SIG-M5 treated with dmso at 0.1 percent for 504 hours (cell line): ENCODE measurements around the gene ADARB1.
A peak's percentile ranks its signal among the peaks of the same experiment; 100 is the strongest.

ENCODE experiments used
- DNase-seq: peaks from one replicate; lab custom pipeline; 2025; ENCODE audit not compliant: unreplicated experiment; lab: John Stamatoyannopoulos, UW

The ADARB1 gene

DNA sequence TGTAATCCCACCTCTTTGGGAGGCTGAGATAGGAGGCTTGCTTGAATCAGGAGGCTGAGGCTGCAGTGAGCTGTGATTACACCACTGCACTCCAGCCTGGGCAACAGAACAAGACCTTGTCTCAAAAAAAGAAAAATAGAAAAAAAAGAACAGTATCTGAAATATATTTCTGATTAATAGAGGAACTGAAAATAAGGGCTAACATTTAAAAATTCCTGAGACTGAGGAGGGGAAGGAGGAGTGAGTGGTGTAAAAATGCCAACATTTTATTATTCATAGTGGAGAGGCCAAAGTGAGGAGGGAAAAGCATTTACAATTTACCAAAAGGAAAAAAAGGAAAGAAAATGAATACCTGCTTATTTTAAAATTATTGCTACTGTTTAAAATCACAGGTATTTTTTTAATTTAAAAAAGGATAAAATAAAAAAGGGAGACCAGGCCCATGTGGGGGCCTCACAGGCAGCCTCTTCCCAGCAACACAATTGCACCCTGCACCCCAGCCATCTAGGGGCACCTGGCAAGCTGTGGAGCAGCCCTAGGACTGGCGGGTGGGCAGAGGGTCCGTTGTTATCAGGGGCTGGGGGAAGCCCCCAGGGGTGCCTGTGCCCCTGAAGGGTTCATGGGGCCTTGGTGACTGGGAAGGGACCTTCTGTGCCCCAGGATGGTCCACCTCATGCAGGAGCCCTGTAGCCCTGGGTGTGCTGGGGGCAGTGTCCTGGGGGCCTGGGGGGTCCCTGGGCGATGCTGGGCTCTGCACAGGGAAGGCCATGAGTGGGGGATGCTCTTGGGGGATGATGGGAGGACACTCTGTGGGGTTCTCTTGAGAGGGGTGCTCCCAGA, 34.8 kb upstream of the ADARB1 start:
- no peak for DNase-seq

- DNase-seq, result no peak
Observed at GRCh38 chr21:45040157-45040711, 34.1 kb upstream of the ADARB1 start.

- no peak for DNase-seq
Observed at GRCh38 chr21:45040739-45041138, 33.6 kb upstream of the ADARB1 start.

DNA sequence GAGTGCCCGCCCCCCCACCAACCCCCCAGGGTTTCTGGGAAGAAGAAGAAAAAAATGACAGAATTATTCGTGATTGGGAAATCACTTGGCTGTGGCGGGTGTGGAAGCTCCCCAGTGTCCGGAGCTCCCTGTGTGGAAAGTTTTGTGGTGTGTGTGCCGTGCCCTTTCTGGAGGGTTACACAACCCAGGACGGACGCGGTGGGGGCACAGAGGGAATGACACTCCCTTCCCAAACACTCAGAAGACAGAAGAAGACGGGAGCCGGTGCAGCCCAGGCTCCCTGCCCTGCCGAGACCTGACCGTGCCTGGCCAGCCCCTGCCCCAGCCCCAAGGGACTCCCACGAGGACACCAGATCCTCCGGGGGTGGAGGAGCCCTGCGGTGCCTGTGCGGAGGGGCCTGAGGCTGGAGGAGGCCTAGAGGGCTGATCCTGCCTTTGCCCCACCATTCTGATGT, 33.0 kb upstream of the ADARB1 start:
- DNase-seq, result peak; percentile 88

GRCh38 chr21:45041984-45042663, 32.3 kb upstream of the ADARB1 start:
- DNase-seq, result no peak

GRCh38 chr21:45042664-45043161, 31.7 kb upstream of the ADARB1 start:
- DNase-seq, result no peak

DNA sequence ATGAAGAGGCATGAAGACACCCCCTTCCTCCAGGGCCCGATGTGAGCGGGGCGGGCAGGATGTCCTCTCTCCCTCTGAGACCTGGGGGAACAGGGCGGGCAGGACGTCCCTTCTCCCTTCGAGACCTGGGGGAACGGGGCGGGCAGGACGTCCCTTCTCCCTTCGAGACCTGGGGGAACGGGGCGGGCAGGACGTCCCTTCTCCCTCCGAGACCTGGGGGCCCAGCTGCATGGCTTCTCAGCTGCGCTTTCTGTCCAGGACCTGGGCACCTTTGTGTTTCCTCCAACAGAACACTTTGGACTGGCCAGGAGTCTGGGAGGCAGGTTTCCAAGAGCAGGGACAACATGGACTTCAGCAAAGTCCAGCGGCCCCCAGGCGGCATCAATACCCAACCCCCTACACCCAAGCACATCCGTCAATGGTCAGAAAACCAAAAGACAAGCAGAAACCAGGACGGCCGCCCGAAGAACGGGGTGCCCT, 30.8 kb upstream of the ADARB1 start:
- DNase-seq, result no peak

DNA sequence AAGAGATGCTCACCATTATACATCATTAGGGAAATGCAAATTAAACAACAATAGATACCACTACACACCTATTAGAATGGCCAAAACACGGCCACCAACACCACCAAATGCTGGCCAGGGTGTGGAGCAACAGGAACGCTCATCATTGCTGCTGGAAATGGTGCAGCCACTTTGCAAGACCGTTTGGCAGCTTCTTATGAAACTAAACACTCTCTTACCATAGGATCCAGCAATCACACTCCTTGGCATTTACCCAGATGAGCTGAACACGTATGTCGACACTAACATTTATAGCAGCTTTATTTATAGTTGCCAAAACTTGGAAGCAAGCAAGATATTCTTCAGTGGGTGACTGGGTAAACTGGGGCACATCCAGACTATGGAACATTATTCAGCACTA, 28.9 kb upstream of the ADARB1 start:
- no peak for DNase-seq

- DNase-seq, result no peak
Observed at GRCh38 chr21:45047257-45047656, 27.1 kb upstream of the ADARB1 start.

GRCh38 chr21:45048026-45048698, 26.2 kb upstream of the ADARB1 start:
- DNase-seq, result no peak

DNA sequence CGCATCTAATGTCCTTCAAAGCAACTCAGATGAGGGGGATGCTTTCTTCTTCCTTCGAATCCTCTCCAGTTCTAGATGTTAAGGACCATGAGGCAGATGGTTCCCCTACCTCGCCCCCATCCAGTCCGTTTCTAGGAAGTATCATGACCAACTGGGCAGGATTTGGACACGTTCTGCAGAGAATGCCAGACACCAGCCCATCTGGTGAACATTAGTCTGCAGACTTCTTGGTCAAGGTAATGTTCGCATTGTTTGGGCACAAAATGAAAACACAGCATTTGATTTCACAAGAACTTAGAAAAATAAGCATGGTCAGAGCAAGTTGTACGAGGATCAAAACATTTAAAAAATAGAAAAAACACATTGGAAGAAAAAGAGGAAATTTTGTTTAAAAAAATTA, 25.4 kb upstream of the ADARB1 start:
- no peak for DNase-seq

DNA sequence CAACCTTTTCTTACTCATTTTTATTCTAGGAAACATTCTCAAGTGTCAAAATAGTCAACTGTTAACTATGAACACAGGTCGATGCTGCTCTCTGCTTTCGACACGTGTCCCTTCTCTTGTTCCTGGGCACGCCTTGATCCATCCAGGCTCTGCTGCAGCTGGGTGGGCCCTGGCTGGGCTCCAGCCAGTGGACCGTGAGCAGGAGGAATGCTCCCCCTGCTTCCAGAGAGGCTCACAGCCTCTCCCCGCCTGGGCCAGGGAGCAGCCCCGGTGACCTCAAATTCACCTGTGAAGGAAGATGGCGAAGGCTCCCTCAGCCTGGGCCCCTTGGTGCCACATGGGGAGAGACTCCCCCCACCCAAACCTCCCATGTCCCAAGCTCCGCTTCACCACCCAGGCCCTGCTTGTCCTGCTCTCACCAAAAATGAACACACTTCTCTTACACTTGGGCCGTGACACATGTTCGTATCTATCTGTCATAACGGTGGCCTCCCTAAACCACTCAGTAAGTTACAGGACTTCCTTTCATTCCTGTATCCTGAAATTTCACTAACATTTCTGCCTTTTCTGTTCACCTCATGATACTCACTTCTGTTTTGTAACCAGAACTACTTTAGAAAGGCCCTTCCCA, 24.6 kb upstream of the ADARB1 start:
- DNase-seq, result no peak

DNA sequence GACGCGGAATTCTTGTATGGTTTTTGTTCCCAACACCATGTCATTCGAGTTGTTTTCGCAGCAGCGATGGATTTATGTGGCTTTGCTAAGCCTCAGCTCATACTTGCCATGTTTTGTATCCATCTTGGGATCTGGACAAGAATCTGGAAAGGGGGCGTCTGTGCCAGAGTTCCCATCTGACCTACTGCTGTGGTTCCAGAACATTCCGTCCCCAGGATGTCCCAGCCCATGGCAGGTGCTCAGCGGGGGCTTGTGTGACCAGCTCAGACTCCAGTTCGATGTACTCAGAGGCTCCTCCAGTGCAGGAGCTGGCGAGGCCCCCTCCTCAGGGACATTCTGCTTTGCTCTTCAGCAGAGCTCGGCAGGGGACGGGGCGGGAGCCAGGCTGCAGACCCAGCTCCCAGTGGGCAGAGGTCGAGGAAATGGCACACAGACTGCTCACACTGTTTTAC, 24.0 kb upstream of the ADARB1 start:
- no peak for DNase-seq

DNA sequence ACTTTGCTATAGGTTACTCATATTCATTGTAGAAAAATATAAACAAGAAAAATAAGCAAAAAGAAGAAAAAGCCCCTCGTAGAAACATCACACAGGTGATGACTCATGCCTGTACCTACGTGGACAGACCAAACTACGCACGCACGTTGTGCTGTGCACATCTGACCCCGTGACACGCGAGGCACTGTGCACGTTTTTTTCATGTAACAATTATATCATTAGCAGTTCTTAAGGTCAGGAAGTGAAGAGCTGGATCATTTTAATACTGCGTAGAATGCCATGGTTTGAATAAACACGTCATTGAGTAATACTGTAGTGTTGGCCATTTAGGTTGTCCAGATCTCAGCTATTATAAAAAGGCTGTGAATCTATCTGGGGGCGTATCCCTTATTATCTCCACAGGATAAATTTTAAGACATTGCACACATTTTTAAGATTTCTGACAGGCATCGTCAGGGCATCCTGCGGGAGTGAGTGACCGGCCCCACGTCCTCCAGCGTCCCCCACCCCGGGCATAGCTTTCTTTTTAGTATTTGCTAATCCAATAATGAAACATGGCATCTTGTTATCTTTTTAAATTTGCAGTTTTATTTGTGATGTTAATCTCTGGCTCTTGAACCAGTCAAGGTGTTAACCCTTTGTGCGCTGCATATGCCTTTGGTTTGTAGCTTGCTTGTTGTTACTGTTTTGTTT, 23.4 kb upstream of the ADARB1 start:
- DNase-seq, result no peak

DNA sequence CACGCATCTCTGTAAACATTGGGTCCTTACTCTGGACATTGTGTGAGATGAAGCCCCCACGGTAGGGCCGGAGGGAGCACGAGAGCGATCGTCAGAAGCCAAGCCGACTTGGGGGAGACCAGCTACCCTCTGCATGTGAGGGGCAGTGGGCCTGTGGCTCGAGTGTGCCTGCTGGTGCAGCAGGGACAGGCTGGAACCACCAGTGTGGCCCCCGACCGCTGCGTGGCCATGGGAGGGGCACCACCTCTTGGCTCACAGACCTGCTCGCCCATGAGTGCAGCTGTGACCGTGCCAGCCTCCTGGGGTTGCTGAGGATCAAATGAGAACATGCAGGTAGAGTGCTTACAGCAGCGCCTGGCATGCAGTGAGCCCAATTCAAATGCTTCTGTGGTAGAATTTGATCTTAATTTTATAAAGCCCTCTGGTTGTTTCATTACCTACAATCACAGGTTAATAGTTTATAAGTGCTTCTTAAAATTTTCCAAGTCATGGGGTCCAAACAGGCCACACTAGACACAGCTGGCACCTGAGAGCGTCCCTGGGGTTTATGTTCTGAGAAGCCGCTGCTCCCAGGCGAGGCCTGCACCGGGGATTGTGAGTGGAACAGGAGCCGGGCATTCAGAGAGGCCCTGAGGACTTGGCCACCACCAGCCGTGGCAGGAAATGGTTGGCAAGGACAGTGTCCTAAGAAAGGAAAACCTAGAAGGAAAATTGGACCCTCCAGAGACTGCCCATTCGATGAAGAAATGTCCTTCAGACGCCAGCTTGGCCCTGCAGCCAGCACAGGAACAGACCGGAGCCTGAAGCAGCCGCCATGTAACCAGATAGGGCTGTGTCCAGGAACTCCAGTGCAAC, 22.6 kb upstream of the ADARB1 start:
- DNase-seq, result no peak

- DNase-seq, result no peak
Observed at GRCh38 chr21:45052960-45053359, 21.4 kb upstream of the ADARB1 start.

- no peak for DNase-seq
Observed at GRCh38 chr21:45053561-45054226, 20.7 kb upstream of the ADARB1 start.

DNA sequence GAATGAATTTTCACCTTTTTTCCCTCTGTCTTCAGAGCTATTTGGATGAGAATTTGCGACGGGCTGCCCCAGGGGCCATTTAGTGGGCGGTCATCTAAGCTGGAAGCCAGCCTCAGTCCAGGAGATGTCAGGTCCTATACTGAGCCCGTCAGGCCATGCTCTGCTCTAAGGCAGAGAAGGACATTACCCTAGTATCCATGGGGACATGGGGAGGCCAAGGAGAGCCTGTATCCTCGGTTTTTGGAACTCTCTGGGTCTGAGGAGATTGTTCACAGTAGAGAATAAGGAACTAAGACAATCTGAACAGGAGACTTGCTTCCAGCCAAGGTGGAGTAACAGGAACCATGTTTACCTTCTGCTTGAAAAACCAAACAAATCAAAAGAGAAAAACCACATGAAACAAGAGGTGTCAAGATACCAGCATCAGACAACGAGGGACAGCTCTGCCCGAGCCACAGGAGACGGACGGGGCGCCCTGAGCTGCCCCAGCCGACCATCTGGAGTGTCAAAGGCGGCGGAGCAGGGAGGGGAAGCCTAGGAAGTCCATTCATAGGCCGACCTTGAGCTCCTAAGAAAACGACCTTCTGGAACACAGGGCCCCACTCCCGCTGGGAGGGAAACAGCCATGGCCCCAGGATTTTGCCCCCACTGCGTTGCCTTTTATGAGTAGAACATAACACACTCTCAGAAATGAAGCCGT, 20.0 kb upstream of the ADARB1 start:
- no peak for DNase-seq
